HG03378 (cell line): ENCODE data around the gene BCAS4.

Source experiments
- ATAC-seq: cut with Tn5 transposase; IDR thresholded peaks from one replicate; pipeline ENCODE4 v1.9.1; 2021; ENCODE audit warnings: mild to moderate bottlenecking, moderate library complexity; ENCODE audit not compliant: unreplicated experiment

BCAS4 gene

DNA sequence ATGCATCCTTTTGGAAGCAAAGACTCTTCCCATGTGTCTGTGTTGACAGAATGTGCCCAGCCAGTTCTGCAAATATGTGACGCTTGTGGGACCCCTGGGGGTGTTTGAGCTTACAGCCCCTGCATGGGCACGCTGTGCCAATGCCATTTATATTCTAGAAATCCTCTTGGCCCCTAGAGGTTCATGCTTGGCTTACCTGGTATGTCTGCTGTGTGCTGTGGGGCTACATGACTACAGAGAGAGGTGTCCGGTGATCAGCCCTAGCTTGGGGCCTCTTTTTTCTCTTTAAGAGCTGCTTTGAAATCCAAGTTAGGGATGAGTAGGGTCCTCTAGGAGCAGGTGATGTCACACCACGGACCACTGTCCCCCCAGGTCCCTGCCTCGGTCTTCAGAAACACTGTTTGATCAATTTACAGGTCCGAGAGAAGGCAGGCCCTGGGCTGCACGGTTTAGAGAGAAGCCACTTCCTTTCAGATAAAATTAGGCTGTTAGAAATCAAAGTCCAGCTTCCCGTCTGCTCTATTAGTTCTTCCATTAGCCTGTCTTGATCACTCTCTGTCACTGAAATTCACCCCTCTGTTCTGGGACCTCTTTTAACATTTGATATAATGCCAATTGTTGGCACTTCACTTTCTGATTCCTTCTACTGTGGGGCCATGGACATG lies 26.5 kb downstream of the BCAS4 start:
- no peak for ATAC-seq

DNA sequence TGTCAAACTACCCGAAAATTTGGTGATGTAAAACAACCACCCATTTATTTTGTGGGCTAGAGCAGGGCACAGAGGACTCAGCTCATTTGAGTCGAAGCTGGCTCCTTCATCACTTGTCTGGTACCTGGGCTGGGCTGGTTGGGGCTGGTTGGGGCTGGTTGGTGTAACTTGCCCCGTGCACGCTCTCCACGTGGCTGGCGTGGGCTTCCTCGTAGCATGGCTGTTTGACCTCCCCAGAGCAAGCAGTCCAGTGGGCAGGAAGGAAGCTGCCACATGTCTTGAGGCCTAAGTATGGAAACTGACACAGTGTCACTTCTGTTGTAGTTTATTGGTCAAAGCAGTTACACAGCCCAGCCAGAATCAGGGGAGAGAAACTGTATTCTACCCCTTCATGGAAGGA lies 27.1 kb downstream of the BCAS4 start:
- ATAC-seq: no peak

DNA sequence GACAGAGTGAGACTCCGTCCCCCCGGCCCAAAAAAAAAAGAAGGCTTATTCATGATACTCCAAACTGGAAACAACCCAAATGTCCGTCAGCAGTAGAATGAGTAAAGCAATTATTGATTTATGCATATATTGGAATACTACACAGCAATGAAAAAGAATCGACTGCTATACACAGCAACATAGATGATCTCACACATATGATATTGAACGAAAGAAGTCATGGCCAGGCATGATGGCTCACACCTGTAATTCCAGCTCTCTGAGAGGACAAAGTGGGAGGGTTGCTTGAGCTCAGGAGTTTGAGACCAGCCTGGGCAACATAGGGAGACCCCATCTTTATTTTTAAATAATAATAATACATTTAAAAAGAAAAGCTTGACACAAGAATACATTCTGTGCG lies 28.5 kb downstream of the BCAS4 start:
- no peak for ATAC-seq

DNA sequence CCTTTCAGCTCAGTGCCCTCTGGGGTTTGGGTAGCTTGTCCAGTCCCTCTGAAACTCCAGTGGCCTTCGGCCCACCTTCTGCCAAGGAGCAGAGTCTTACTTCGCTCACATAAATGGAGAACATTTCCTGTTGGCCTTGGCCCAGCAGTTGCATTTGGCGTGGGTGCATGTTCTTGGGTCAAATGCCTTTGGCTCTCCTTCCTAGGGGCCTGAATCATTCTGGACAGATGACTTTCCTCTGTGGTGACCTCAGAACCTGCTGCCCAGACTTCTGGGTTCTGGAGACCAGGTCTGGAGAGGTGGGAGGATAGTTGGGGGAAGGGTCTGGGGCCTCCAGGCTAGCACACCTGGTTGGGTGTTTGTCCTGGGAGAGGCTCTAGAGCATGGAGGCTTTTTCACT lies 29.3 kb downstream of the BCAS4 start:
- ATAC-seq: no peak

DNA sequence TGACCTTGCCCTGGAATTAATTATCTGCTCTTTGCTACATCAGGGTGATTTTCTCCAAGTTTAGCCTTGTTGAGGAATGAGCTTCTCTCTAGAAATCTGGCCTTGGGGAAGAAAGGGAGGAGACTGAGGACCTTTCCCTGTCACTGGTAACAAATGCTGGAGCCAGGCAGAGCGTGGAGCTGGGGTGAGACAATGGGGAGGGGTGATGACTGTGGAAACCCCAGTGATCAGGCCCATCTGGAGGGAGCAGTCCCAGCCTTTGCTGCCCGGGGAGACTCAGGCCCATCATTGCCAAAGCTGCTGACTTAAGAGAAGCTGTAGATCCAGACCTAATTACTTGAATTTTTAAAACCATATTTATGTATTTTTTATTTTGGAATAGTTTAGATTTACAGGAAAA lies 31.3 kb downstream of the BCAS4 start:
- ATAC-seq: no peak

DNA sequence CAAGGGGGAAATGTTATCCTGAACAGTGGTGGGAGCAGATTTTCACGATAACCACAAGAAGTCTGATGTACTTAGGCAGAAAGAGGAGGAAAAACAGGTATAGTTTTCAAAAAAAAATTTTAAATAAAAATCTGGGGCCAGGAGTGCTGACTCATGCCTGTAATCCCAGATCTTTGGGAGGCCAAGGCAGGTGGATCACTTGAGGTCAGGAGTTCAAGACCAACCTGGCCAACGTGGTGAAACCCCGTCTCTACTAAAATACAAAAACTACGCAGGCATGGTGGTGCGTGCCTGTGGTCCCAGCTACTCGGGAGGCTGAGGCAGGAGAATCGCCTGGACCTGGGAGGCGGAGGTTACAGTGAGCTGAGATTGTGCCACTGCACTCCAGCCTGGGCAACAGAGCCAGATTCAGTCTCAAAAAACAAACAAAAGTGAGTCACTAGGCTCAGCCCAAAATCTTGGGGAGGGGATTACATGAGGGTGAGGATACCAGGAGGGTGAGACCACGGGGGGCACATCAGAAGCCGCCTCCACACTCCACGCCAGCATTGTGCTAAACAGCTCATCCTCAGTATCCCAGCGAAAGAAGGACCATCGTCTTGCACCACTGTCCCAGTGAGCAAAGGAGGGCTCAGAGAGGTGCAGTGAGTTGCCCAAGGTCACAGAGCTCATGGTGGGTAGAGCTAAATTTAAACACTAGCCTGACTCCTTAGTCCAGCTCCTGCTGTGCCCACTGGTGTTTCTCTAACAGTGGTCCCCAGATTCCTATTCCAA lies 33.7 kb downstream of the BCAS4 start:
- ATAC-seq: no peak

DNA sequence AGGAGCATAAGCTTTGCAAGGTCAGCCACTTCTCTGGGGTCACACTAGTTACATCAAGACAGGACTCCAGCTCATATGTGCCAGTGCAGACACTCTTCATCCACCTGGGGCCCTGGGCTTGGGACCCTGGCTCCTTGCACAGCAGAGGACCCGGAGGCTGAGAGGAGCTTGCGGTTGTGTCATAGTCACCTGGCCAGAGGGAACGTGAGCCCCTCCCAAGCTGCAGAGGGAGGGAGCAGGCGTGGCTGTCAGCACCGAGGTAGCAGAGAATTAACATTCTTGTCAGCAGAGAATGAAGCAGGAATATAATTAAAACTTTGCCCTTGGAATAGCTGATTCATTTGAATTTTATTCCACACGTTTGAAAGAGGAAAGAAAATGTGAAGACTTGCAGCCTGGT lies 36.8 kb downstream of the BCAS4 start:
- ATAC-seq: no peak

DNA sequence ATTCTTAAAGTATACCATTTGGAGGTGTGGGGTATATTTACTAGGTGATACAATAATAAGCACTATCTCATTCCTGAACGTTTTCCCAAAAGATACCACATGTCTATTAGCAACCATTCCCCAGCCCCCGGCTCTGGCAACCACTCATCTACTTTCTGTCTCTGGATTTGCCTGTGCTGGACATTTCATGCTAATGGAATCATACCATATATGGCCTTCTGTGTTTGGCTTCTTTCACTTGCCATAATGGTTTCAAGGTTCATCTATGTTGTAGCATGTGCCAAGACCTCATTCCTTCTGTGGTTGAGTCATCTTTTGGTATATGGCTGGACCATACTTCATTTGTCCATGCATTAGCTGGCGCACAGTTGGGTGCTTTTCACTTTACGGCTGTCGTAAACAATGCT lies 39.7 kb downstream of the BCAS4 start:
- ATAC-seq: no peak

DNA sequence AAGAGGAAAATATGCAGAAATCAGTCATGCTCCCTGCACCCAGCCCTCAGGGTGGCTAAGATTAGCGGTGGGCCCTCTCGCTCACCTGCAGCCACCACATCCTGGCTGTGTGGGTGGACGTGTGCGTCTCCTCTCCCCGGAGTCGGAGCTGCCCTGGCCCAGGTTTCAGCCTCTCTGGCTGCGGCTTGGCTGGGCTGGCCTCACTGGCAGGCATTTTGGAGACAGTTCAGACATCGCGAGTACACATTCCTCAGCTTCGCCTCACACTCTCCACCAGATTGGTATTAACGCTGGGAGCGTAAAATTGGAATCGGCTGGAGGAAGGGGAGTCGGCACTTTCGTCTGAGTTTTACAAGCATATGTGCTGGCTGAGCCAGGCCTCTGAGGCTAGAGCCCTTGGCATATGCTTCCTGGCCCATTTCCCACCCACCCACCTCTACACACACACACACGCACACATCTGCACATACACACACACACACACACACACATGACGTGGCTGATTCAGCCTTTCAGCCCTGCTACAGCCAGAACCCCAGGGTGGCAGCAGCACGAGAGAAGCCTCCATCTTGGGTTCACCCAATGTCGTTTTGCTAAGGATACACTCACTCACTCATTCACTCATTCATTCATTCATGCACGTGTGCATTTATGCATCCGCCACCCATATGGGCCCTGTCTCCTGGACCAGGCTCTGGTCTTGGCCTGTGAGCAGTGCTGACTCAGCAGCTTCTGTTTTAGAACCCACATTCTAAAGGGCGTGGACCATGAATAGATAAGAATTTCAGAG lies 42.9 kb downstream of the BCAS4 start:
- peak; percentile 76 for ATAC-seq

DNA sequence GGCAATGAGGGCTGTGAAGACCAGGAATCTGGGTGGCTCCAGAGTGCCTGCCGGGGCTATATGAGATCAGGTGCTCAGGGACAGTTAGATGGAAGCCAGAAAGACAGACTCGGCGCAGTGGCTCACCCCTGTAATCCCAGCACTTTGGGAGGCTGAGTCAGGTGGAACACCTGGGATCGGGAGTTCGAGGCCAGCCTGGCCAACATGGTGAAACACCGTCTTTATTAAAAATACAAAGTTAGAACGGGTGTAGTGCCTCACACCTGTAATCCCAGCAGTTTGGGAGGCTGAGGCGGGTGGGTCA lies 43.4 kb downstream of the BCAS4 start:
- no peak for ATAC-seq

DNA sequence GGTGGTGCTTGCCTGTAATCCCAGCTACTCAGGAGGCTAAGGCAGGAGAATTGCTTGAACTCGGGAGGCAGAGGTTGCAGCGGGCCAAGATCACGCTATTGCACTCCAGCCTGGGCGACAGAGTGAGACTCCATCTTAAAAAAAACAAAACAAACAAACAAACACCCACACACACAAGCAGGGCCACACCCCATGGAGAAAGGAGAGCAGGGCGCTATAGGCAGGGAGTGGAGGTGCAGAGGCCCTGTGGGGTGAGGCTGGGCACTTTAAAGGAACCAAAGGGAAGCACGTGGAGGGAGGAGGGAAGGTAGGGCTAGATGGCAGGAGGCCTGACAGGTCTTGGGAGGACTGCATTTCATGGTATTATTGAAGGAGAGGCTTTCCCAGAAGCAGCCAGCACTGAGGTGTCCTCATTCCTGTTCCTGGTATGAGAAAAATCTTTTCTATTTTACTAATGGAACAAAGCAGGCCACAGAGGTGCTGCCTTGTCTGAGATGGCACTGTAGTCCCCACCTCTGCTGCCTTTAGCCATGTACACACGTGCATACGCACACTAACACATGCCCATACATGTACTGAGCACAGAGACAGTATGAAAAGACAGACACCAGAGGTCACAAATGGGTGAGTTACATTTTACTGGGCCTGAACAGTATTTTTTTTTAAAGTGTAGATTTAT lies 44.0 kb downstream of the BCAS4 start:
- no peak for ATAC-seq

DNA sequence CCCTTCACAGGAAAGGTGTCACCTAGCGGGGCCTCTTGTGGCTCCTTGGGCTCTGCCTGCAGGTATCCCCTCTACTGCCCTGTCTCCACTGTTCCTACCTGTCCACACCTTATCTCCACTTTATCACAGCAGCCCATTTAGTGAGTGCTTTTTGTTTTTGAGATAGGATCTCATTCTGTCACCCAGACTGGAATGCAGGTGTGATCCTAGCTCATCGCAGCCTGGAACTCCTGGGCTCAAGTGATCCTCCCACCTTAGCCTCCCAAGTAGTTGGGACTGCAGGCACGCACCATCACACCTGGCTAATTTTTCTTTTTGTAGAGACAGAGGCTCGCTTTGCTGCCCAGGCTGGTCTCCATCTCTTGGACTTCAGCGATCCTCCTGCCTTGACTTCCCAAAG lies 48.0 kb downstream of the BCAS4 start:
- no peak for ATAC-seq

DNA sequence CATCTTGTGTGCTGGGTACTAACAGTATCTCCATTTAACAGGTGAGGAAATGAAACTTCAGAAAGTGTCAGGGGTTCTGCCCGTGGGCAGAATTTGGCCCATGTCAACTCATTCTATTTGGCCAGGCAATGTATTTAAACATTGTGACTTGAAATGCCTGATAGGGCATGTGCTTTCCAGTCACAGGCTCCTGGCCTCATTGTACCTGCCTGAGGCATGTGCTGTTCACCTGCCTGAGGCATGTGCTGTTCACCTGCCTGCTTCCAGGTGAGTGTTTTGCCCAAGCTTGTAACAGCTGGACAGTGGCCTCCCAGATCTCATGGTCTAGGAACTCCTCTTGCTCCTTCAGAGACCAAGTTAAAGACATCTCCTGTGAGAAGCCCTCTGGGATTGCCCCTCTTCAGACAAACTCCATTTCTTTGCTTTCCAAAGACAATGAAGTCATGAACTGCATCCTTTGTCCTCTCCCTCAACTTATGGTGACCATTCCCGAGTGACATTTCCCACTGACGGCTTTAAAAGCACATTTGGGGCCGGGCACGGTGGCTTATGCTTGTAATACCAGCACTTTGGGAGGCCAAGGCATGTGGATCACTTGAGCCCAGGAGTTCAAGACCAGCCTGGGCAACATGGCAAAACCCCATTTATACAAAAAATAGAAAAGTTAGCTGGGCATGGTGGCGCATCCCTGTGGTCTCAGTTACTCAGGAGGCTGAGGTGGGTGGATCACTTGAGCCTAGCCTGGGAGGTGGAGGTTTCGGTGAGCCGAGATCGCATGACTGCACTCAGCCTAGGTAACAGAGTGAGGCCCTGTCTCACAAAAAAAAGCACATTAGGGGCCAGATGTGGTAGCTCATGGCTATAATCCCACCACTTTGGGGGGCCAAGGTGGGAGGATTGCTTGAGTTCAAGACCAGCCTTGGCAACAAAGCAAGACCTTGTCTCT lies 48.7 kb downstream of the BCAS4 start:
- ATAC-seq: no peak

DNA sequence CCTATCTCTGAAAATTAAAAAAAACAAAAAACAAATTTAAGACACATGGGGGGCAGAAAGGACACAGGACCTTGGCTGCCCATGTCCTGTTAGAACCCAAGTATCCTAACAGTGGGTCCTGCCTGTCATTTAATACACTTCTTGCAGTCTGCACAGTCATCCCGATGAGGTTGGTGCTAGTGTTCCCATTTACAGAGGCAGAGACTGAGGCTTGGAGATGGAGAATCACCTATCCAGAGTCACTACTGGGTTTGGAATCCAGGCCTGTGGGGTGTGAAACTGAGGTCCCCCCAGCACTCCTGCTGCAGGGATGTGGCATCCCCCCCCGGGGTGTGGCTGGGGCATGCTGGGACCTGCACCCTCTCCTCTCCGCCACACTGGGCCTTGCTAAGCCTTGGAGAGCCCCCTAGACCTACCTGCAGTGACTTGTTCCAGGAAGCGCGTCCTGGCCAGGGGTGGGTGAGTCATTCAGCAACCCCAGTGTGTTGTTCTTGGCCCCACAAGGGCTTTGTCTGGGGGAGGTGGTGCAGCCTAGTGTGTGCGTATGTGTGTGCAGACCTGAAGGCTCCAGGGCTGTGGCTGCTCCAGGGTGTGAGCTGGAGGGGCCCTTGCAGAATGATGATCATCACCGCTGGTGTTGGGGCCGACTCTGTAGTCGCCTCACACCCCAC lies 49.7 kb downstream of the BCAS4 start:
- peak; percentile 91 for ATAC-seq

DNA sequence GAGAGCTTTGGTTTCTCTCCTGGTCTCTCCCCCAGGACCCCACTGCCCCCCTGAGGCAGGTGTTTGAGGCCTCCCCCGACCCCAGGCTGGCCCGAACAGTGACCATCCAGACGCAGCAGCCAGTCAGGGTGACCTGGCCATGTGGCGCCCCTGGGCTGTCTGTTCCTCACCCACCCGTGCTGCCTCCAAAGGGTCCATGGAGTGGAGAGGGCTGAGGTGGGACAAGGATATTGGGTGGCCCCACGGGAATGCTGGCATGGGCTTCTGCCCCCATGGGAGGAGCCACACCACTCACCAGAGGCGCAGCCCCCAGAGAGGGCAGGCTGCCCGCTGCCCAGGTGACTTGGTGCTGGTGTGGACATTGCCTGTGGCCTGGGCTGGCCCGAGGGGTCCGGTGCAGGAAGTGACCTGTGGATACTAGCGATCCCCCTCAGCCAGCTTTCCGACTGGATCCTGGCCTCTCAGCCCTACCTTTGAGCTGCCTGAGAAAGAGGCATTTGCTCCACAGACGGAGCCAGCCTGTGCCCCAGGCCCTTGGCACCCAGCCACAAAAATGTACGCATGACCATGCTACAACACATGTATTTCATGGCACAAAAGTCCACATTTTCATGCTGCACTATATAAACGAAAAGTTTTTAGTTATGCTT lies 50.8 kb downstream of the BCAS4 start:
- ATAC-seq: no peak

DNA sequence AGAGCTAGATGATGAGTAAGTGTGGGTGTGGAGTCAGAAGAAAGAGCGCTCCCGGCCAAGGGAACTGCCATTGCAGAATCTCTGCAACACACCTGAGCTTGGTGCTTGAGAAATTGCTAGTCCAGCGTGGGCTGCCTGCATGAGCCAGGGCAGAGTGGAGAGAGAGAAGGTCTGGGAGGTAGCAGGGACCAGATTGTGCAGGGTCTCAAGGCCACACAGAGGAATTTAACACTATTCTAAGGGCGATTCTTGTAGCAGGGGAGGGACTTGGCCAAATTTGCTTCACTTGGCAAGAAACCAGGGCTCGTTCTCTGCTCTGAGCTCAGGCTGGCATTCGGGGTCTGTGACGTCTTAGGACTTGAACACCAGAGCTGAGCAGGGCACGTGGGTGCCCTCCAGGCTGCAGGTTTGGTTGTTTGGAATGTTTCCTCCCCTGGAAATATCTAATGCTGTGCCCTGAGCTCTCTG lies 53.5 kb downstream of the BCAS4 start:
- no peak for ATAC-seq

DNA sequence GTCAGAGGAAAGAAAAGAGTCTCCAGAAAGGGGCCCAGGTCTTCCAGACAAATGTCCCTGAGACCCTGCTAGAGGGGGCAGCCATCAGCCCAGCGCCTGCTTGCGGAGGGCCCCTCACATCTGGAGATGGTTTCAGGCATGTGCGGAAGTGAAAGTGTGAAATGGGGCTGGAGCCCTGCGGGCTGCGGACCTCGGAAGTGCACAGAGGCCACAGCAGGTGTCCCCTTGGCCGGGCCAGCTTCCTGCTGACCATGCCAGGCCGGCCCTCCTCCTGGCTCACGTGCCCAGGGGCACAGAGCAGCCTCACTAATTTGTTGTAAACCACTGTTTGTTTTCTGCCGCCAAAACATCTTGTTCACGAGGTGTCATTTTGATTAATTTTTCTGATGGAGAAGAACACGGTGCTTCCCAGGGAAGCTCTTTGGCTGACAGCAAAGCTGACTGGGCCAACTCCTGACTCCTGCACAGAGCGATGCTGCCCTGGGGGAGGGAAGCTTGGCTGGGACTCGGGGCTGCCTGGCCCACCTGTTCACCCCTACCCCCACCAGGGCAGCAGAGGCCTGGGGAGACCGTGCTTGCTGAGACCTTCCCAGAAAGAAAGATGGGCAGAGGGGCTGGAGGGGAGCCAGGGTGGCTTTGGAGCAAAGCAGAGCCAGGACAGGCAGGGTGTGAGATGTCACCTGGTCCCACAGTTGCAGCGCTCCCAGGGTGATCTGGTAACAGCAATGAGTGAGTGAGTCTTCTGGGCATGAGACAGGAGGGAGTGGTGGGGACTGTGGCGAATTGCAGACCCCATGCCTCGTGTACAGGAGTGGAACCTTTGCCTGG lies 54.2 kb downstream of the BCAS4 start:
- no peak for ATAC-seq

DNA sequence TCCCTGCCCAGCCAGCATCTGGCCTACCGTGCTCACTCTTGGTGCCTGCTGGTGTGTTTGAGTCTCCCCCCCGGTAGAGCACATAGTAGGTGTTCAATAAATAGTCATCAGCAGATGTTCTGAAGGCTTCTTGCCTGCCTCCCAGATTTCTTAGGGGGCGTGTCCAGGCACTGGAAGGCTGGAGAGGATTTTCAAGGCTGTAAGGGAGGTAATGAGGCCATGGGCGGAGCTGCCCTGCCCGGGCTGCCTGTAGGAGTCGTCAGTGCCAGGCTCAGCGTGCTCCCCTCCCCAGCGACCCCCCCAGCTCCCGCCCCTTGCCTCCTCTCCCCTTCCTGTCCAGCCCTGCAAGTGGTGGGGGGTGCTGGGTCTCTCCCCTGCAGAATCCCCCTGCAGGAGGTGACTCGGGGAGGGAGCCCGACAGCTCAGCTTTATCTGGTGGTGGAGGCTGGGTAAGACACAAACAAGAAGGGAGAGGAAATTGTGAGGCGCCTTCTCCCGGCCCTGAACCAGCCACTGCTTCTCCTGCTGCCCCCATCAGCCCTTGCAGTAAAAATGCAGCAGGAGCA lies 55.9 kb downstream of the BCAS4 start:
- no peak for ATAC-seq
